HK-2 (cell line): ENCODE results near the gene MZT2A.
"Not testable (repeated sequence)": the region's sequence is repeated elsewhere in the genome, so short reads cannot be mapped to it uniquely, and the experiment has no call there.

ENCODE experiments used
- DNase-seq: peaks from one replicate; pipeline ENCODE4 v3.0.0-alpha.2; 2018; ENCODE audit not compliant: unreplicated experiment

The MZT2A gene

DNA sequence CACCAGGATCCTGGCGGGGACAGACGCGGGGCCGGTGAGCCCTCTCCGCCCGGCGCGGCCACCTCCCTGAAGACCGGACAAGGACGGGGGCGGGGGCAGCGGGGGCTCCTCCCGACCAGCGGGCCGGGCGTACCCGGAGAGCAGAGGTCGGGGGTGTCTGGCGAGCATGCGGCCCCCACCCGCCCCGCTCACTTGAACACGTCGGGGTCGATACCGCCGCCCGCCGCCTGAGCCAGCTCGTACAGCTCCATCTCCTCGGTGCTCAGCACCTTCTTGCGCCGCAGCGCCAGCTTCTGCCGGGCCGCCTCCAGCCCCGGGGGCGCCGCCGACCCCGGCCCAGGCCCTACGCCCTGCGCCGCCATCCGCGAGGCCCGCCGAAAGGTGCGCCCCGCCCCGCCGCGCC is at the start of gene MZT2A:
TSS of gene MZT2A (minus strand) at position 383 of the 403 bp plus-strand sequence. CDS start at position 362, 21 bp downstream.
- DNase-seq: not testable (repeated sequence)

DNA sequence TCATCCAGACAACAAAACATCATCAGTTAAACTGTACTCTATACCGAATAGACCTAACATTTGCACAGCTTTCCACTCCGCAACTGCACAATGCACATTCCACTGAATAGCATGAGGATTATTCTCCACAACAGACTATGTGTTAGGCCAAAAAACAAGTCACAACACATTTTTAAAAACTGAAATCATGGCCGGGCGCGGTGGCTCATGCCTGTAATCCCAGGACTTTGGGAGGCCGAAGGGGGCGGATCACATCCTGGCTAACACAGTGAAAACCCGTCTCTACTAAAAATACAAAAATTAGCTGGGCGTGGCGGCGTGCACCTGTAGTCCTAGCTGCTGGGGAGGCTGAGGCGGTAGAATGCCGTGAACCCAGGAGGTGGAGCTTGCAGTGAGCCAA is 46.7 kb upstream of the MZT2A start:
- not testable (repeated sequence) for DNase-seq

DNA sequence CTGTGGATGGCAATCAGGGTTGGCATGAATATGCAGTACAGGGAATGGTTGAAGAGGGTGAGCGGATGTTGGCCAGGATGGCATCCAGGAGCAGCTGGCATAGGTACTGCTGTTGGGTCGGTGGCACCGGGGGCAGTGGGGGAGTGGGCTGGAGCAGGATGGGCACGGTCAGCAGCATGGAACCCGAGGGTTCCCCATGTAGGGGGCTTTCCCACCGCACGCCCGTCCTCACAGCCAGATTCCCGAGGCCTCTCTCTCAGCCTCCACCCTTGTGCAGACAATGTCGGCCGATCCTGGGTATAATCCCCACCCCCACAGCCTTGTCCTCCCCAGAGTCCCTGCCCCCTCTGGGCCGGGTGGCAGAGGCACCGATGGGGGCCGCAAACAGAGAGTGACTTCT is 44.6 kb upstream of the MZT2A start:
- DNase-seq: not testable (repeated sequence)

DNA sequence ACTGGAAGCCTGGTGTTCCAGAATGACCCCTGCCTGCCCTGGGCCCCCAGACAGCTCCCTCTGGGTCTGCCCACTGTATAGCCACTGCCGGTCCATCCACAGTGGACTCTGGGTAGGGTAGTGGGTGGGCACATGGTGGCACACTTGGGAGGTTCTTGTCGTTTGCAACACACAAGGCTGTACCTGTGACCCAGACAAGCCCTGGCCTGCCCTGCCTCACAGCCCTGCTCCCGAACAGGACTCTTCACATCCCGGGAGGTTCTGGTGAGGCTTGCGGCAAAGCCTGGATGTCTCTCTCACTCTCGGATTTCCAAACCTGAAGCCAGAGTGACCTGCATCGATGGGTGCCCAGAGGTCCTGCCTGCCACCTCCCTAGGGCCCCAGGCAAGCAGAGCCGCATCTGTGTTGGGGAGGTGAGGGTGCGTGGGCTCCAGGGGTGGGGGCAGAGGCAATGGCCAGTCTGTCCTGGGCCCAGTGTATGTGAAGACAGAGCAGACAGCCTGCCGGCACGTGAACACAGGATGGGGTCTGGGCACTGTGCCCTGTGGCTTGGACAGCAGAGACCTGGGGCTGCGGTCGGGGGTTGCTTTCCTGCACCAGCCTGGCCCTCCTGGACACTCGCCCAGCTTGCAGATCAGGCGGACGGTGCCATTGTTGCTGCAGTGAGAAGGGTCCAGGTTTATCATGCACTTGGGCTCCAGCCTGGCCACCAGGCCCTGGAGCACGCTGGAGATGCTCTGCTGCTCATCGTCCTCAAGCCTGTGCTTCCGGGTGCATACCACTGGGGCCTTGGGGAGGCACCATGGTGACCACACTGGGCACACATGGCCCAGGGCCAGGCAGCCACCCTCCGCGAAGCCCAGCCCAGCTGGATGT is 44.0 kb upstream of the MZT2A start:
- not testable (repeated sequence) for DNase-seq

DNA sequence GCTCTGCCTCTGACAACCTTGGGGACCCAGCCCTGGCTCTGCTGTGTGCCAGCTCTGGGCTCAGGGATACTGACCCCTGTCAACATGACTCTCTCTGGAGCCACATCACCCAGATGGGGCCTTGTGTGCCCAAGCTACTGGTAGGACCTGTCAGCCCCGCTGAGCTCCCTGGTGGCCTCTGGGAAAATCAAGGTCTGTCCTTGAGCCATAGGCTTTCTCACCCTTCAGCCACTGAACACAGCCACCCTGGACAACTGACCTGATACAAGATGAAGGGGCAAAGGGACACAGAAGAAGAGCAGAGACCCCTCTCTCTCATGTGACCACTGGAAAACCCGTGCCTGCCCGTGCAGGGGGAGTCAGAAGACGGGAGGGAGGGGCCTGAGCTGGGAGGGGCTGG is 43.3 kb upstream of the MZT2A start:
- DNase-seq: no peak

DNA sequence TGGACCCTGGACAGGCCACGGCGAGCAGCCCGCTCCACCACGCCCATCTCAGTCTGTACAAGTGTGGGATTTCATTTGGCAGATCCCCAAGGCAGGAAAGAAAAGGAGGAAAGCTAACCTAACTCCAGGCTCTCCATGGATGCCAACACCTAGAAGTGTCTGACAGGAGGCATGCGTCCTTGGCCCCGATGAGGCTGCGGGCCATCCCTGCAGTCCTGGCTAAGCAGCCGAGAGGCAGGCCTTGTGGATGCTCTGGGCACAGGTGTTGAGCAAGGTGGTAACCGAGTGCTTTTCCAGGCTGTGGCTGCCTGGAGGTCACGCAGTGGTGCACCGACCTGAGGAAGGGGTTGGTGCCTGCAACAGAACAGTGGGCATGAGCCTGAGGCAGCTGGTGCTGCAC is 42.8 kb upstream of the MZT2A start:
- not testable (repeated sequence) for DNase-seq

DNA sequence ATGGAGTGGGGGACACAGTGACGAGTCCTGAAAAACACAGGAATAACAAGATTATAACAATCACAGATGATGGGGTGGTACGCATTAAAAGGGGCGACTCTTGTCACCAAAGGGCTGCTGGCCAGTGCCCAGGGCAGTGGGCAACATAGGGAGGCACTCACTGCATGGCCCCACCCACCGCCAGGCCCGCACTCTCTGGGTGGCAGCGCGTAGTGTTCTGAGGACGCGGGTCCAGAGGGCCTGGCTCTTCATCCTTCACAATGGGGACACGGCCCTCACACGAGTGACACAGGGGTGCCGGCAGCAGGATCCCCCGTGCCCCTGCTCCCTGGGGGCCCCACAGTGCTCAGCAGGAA is 42.1 kb upstream of the MZT2A start:
- DNase-seq: not testable (repeated sequence)

DNA sequence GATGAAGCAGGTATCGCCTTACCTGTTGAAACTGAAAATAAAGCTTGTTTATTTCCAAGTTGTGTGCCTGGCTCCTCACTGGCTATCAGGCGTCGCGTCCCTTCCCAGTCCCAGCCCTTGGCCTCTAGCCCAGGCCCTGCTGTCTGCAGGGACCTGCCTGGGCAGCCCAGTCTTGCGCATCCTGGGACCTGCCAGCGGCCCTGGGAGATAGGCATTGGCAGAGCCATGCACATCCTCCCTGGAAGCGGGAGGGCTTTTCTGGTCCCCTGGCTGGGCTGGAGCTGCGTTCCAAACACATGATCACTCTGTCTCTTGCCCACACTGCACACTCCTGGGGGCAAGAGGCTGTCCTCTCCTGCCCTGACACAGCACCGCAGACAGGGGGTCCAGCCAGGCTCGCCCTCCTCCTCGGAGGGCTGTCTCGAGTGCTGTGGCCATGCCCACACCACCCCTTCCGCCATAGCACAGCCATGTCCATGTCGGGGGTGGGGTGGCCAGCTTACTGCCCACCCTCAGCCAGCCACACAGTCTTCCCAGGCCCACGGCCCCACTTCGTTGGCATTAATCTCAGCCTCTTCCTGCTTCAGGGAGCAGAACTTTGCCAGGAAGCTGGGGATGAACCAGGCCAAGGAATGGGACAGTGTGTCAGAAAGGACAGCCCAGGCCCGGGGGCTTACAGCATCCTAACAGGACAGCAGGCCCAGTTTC is 41.6 kb upstream of the MZT2A start:
- not testable (repeated sequence) for DNase-seq

- not testable (repeated sequence) for DNase-seq
Observed at GRCh38 chr2:131532723-131533608, 40.8 kb upstream of the MZT2A start.

- not testable (repeated sequence) for DNase-seq
Observed at GRCh38 chr2:131531547-131532185, 39.5 kb upstream of the MZT2A start.

DNA sequence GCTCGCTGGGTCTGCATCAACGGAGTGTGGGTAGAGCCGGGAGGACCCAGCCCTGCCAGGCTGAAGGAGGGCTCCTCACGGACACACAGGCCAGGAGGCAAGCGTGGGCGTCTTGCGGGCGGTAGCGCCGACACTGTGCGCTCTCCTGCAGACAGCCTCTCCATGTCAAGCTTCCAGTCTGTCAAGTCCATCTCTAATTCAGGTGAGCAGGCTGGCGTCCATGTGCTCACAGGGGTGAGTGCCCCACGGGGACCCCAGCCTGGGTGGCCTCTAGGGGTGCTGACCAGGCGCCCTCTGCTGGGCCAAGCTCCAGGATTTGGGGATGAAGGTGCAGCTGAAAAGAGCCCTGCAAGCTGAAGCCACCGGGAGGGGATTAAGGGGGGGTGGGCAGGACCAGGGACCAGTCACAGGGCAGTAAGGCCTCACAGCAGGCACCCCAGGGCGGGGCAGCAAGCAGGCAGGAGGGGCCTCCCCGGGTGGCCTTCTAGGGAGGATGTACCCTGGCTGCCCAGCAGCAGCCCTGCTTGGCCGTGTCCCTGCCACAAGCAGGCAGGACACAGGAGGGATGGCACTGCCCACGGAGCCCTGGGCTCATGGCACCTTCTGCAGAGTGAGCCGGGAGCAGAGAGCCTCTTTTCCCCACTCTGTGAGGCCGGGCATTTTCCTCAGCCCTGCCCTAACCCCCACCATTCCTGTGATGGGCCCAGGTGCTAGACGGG is 38.6 kb upstream of the MZT2A start:
- DNase-seq: not testable (repeated sequence)

DNA sequence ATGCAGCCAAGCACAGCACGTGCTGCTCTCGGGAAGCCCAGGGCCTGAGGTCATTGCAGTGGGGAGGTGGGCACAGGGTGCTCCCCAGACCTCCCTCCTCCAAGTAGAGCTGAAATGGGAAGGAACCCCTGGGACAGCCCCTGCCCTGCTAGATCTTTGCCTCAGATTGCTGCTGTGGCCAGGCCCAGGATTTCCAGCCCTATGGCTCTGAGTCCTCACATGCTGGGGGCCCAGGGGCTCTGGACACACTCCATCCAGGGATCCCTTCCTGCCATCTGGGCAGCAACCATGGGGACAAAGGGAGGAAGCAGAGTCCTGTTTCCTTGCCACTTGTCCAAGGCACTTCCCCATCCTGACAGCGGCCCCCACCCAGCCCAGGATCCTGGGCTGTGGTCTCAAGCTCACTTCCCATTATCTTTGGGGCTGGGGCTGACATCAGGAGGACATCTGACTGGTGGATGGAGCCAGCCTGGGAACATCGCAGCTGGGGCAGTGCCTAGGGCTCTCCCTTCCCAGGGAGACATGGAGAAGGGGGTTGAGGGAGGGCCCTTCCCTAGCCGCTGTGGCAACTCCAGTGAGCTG is 37.8 kb upstream of the MZT2A start:
- DNase-seq: not testable (repeated sequence)

GRCh38 chr2:131528981-131529863 is 37.0 kb upstream of the MZT2A start:
- not testable (repeated sequence) for DNase-seq

DNA sequence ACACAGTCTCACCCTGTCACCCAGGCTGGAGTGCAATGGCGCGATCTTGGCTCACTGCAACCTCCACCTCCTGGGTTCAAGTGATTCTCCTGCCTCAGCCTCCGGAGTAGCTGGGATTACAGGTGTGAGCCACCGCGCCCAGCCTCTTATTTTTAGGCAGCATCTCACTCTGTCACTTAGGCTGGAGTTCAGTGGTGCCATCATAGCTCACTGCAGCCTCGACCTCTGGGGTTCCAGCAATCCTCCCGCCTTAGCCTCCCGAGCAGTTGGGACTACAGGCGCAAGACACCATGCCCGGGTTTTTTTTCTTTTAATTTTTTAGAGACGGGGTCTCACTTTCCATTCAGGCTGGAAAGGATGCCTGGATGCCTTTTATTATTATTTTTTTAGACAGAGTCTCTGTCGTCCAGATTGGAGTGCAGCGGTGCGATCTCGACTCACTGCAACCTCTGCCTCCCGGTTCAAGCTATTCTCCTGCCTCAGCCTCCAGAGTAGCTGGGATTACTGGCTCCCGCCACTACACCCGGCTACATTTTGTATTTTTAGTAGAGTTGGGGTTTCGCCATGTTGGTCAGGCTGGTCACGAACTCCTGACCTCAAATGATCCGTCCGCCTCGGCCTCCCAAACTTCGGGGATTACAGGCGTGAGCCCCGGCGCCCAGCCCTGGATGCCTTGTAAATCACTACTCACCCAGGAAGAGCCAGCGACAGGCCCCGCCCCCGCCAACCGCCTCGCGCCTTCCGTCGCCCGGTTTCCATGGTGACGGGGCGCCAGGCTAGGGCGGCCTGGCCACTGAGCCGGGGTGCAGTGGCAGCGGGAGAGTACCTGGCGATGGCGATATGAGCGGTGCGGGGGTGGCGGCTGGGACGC is 35.2 kb upstream of the MZT2A start, which contains the start of gene CCDC74A:
TSS of gene CCDC74A (plus strand) at position 758 of the 871 bp plus-strand sequence. CDS start at position 841, 83 bp downstream.
- DNase-seq: peak; percentile 67

DNA sequence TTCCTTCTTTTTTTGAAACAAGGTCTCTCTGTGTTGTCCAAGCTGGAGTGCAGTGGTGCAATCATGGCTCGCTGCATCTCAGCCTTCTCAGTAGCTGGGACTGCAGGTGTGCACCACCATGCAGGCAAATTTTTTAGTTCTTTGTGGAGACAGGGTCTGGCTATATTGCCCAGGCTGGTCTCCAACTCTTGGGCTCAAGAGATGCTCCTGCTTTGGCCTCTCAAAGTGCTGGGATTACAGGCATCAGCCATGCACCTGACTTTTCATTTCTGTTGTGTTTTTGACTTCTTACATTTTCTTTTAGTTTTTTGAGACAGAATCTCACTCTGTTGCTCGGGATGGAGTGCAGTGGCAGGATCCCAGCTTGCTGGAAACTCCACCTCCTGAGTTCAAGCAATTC is 33.1 kb upstream of the MZT2A start:
- DNase-seq: not testable (repeated sequence)

- DNase-seq: no peak
Observed at GRCh38 chr2:131521961-131522781, 30.0 kb upstream of the MZT2A start.

DNA sequence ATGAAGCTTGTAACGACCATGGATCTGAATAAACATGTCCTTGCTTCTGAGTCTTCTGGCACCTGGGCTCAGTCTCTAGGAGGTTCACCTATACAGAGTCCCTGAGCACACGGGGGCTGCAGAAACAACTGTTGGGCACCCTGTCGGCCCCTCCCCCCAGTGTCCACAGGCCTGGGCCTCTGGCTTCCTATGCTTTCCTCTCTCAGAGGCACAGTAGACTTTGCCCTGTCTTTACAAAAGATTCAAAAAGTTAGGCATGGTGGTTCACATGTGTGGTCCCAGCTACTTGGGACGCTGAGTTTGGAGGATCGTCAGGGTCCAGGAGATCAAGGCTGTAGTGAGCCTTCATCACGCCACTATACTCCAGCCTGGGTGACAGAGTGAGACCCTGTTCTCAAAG is 29.3 kb upstream of the MZT2A start:
- DNase-seq: not testable (repeated sequence)
